ENCODE data around the gene DES. TPM values are rescaled to one million over a fixed set of nuclear protein-coding genes. Genes with fewer than 3 reads are reported as not detected.

DES gene
- total RNA-seq, 1 experiment from 2014 or later = not detected

DNA sequence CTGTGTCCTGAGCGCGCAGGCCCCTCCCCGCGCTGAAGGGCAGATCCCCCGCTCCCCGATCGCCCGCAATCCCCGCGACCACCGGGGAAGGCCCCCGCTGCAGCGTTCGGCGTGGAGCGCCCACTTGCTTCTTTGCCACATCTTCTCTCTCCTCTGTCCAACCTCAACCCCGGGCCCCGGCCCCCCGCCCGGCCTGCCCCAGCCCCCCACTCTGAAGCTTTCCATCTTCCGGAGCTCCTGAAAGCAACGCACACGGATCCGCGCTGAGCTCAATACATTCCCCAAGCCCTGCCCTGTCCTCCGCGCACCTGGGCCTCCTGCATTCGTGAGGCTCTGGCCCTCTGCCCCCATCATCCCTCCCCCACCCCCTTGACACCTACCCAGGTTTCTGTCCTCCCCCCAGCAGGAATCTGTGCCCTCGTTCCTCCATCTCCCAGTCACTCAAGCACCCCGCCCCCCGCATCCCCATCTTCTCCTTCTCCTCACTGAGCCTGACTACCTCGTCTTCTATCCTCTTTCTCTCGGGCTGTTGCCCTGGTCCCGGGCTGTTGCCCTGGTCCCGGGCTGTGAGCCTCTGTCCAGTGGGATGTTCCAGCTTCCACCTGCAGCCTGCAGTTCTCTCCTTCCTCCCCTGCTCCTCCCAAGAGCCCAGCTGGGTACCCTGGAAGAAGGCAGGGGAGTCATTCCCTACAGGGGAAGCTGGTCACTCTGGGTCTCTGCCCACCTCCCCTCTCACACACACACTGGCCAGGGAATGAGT lies 24.3 kb downstream of the DES start:
- peak overlapping the region; percentile 75 for H3K4me3 Mint-ChIP-seq (ENCODE audit: low read depth, unreplicated experiment)
- H3K9me3 Mint-ChIP-seq (ENCODE audit: low read depth, unreplicated experiment) = no peaks in the 10 kb centered on the region
- H3K27me3 Mint-ChIP-seq (ENCODE audit: unreplicated experiment) = peaks cover 27% of the 10 kb centered on the region
- TF ChIP-seq, protein P1, sequence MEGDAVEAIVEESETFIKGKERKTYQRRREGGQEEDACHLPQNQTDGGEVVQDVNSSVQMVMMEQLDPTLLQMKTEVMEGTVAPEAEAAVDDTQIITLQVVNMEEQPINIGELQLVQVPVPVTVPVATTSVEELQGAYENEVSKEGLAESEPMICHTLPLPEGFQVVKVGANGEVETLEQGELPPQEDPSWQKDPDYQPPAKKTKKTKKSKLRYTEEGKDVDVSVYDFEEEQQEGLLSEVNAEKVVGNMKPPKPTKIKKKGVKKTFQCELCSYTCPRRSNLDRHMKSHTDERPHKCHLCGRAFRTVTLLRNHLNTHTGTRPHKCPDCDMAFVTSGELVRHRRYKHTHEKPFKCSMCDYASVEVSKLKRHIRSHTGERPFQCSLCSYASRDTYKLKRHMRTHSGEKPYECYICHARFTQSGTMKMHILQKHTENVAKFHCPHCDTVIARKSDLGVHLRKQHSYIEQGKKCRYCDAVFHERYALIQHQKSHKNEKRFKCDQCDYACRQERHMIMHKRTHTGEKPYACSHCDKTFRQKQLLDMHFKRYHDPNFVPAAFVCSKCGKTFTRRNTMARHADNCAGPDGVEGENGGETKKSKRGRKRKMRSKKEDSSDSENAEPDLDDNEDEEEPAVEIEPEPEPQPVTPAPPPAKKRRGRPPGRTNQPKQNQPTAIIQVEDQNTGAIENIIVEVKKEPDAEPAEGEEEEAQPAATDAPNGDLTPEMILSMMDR (IDR thresholded peaks at IDR 0.05; ENCODE audit: unreplicated experiment) = no peak
- no TSS peak for BruUV-seq (replicated peaks)
- no peak for DNase-seq
- CTCF ChIA-PET = interaction anchor here (0.8 to 1.6 kb wide), 2 partner anchors 12 to 40 kb away, joined by 4 to 8 read pairs; no protein-coding TSS in a partner anchor
- peaks cover 21% of the 10 kb centered on the region for H3K4me1 Mint-ChIP-seq (ENCODE audit: low read depth, unreplicated experiment)
- H3K27ac Mint-ChIP-seq (ENCODE audit: unreplicated experiment) = no peak overlapping the region
- intact Hi-C loops (cut with micrococcal nuclease; ENCODE audit: unreplicated experiment) = no loop called here
- peaks cover 14% of the 10 kb centered on the region for H3K36me3 Mint-ChIP-seq (ENCODE audit: insufficient read depth, unreplicated experiment)

- BruUV-seq (replicated peaks) = no TSS peak
- H3K27me3 Mint-ChIP-seq (ENCODE audit: unreplicated experiment) = peaks cover 27% of the 10 kb centered on the region
- H3K36me3 Mint-ChIP-seq (ENCODE audit: insufficient read depth, unreplicated experiment) = peaks cover 14% of the 10 kb centered on the region
- H3K27ac Mint-ChIP-seq (ENCODE audit: unreplicated experiment) = no peak overlapping the region
- no peaks in the 10 kb centered on the region for H3K9me3 Mint-ChIP-seq (ENCODE audit: low read depth, unreplicated experiment)
- intact Hi-C loops (cut with micrococcal nuclease; ENCODE audit: unreplicated experiment) = no loop called here
- H3K4me1 Mint-ChIP-seq (ENCODE audit: low read depth, unreplicated experiment) = peaks cover 21% of the 10 kb centered on the region
- TF ChIP-seq, protein P1 (IDR thresholded peaks at IDR 0.05; ENCODE audit: unreplicated experiment) = no peak
- DNase-seq = no peak
- H3K4me3 Mint-ChIP-seq (ENCODE audit: low read depth, unreplicated experiment) = peak overlapping the region; percentile 75
- CTCF ChIA-PET = interaction anchor here (1.6 kb wide), 1 partner anchor 41 kb away, joined by 4 read pairs; no protein-coding TSS in a partner anchor
Measured at GRCh38 chr2:219443016-219443696, 25.0 kb downstream of the DES start.

GRCh38 chr2:219443697-219444023 lies 25.5 kb downstream of the DES start:
- H3K4me1 Mint-ChIP-seq (ENCODE audit: low read depth, unreplicated experiment) = peaks cover 21% of the 10 kb centered on the region
- no peak for DNase-seq
- no peak overlapping the region for H3K4me3 Mint-ChIP-seq (ENCODE audit: low read depth, unreplicated experiment)
- TF ChIP-seq, protein P1 (IDR thresholded peaks at IDR 0.05; ENCODE audit: unreplicated experiment) = no peak
- CTCF ChIA-PET = no interaction called here
- no peaks in the 10 kb centered on the region for H3K9me3 Mint-ChIP-seq (ENCODE audit: low read depth, unreplicated experiment)
- H3K27ac Mint-ChIP-seq (ENCODE audit: unreplicated experiment) = no peak overlapping the region
- intact Hi-C loops (cut with micrococcal nuclease; ENCODE audit: unreplicated experiment) = no loop called here
- BruUV-seq (replicated peaks) = no TSS peak
- H3K36me3 Mint-ChIP-seq (ENCODE audit: insufficient read depth, unreplicated experiment) = peaks cover 14% of the 10 kb centered on the region
- peaks cover 27% of the 10 kb centered on the region for H3K27me3 Mint-ChIP-seq (ENCODE audit: unreplicated experiment)

GRCh38 chr2:219444566-219445091 lies 26.5 kb downstream of the DES start:
- Mint-ChIP-seq H3K36me3 (ENCODE audit: insufficient read depth, unreplicated experiment) (peaks cover 19% of the 10 kb centered on the region), H3K27ac (ENCODE audit: unreplicated experiment) (no peak overlapping the region), H3K9me3 (ENCODE audit: low read depth, unreplicated experiment) (no peaks in the 10 kb centered on the region), H3K27me3 (ENCODE audit: unreplicated experiment) (peaks cover 27% of the 10 kb centered on the region), H3K4me1 (ENCODE audit: low read depth, unreplicated experiment) (peaks cover 21% of the 10 kb centered on the region), H3K4me3 (ENCODE audit: low read depth, unreplicated experiment) (no peak overlapping the region)
- DNase-seq = no peak
- intact Hi-C loops (cut with micrococcal nuclease; ENCODE audit: unreplicated experiment) = no loop called here
- TF ChIP-seq, protein P1 (IDR thresholded peaks at IDR 0.05; ENCODE audit: unreplicated experiment) = no peak
- CTCF ChIA-PET = no interaction called here
- no TSS peak for BruUV-seq (replicated peaks)
